T-cell (primary cell): ENCODE data around the gene SLAIN2. TPM values are rescaled to one million over a fixed set of nuclear protein-coding genes. Genes with fewer than 3 reads are reported as not detected.

ENCODE experiments used
- ATAC-seq, 4 experiments: fragments of 200-7000 bp in 3 of 4; fragments of 150-1000 bp in 1 of 4; cut with Tn5 transposase; replicated peaks in 1 of 4; 1 replicate in 3 of 4; 2 replicates in 1 of 4; pipeline ENCODE4 v1.10.0; 2021; ENCODE audit warnings: moderate library complexity in 3 of 4, mild to moderate bottlenecking in 2 of 4, moderate number of reproducible peaks in 1 of 4
- CTCF ChIA-PET, 2 donors: fragments of 300-600 bp; sonication (Branson Sonifier 250); formaldehyde crosslinking; loops; one replicate each; lab custom pipeline; 2022; ENCODE audit warnings: antibody characterized with exemption in 2 of 2; lab: Charles Lee
- POLR2A ChIA-PET, 2 donors: fragments of 300-600 bp; sonication (Branson Sonifier 250); formaldehyde crosslinking; loops; one replicate each; lab custom pipeline; 2022; ENCODE audit warnings: antibody characterized with exemption in 2 of 2; lab: Charles Lee
- DNase-seq, 35 experiments: peaks; one replicate each; pipeline versions ENCODE4 v3.0.0 to v3.0.0-alpha.2; 2013 to 2023
- H3K27ac ChIP-seq: one replicate; pipeline ENCODE4 v1.5.1; 2013; ENCODE audit warnings: low read length
- H3K27me3 ChIP-seq, 2 experiments: replicated peaks in 1 of 2; 1 replicate in 1 of 2; 2 replicates in 1 of 2; pipeline versions ENCODE4 v1.6.1 to v1.7.0; 2013; ENCODE audit warnings: low read length in 1 of 2, mixed read lengths in 1 of 2; ENCODE audit not compliant: control insufficient read depth in 2 of 2, insufficient read depth in 2 of 2; ENCODE audit errors: extremely low read depth in 1 of 2
- H3K36me3 ChIP-seq, 2 donors: 1 replicate in 1 of 2; 2 replicates in 1 of 2; pipeline versions ENCODE4 v1.6.1 to v1.7.0; 2013; ENCODE audit warnings: low read length in 1 of 2; ENCODE audit not compliant: control insufficient read depth in 2 of 2, insufficient read depth in 1 of 2; ENCODE audit errors: extremely low read depth in 1 of 2
- H3K4me1 ChIP-seq, 2 experiments: 1 replicate in 1 of 2; 2 replicates in 1 of 2; pipeline versions ENCODE4 v1.6.1 to v1.7.0; 2013; ENCODE audit warnings: low read length in 2 of 2, mixed read lengths in 1 of 2; ENCODE audit not compliant: insufficient read depth in 2 of 2, control insufficient read depth in 1 of 2; ENCODE audit errors: extremely low read depth in 1 of 2
- H3K4me3 ChIP-seq, 2 donors: 1 replicate in 1 of 2; 2 replicates in 1 of 2; pipeline versions ENCODE4 v1.5.1 to v1.7.0; 2013; ENCODE audit warnings: mild to moderate bottlenecking in 2 of 2, low read length in 1 of 2, moderate library complexity in 1 of 2; ENCODE audit not compliant: control insufficient read depth in 1 of 2; ENCODE audit errors: extremely low read depth in 1 of 2
- H3K9me3 ChIP-seq: 2 replicates; pipeline ENCODE4 v1.7.0; 2013
- H3K27ac Mint-ChIP-seq, 2 donors: one replicate each; pipeline ENCODE4 v1.8.0; 2020 to 2021; ENCODE audit warnings: mild to moderate bottlenecking in 2 of 2, mixed read lengths in 2 of 2
- H3K27me3 Mint-ChIP-seq, 2 donors: one replicate each; pipeline ENCODE4 v1.8.0; 2021 to 2022; ENCODE audit warnings: mixed read lengths in 2 of 2
- H3K36me3 Mint-ChIP-seq: one replicate; pipeline ENCODE4 v1.8.0; 2021; ENCODE audit warnings: mixed read lengths
- H3K4me1 Mint-ChIP-seq, 3 donors: one replicate each; pipeline ENCODE4 v1.8.0; 2020 to 2022; ENCODE audit warnings: mixed read lengths in 3 of 3, mild to moderate bottlenecking in 1 of 3
- H3K4me3 Mint-ChIP-seq, 3 donors: one replicate each; pipeline ENCODE4 v1.8.0; 2020 to 2022; ENCODE audit warnings: mild to moderate bottlenecking in 3 of 3, mixed read lengths in 3 of 3, moderate library complexity in 3 of 3
- H3K9me3 Mint-ChIP-seq, 3 donors: one replicate each; pipeline ENCODE4 v1.8.0; 2020 to 2022; ENCODE audit warnings: mixed read lengths in 3 of 3
- WGBS: methylation state at CpG from one replicate; pipeline ENCODE4 v1.1.5; 2013; ENCODE audit warnings: missing lambda C conversion rate; ENCODE audit not compliant: insufficient coverage; 5-methylcytosine and 5-hydroxymethylcytosine counted together
- total RNA-seq, 35 experiments: library from RNA in 6 of 35; stranded (reverse) in 6 of 35; fragments of 120-200 nt in 1 of 35; gene quantifications; one replicate each; pipeline versions ENCODE4 v1.2.1 to v1.2.4 and lab custom pipeline; 2013 to 2026

The SLAIN2 gene
- total RNA-seq, 5 donors from 2014 or later (not counting 1 experiment from before 2014, with no cell fraction given): 61.5 to 75.2 (median 70.5) TPM

- Mint-ChIP-seq H3K36me3 (peaks cover 39% of the 10 kb centered on the region), H3K4me1 (peaks cover 6 to 12% (median 7%) of the 10 kb centered on the region in 3 donors), H3K4me3 (no peak overlapping the region), H3K9me3 (no peaks in the 10 kb centered on the region), H3K27ac (no peak overlapping the region), H3K27me3 (no peaks in the 10 kb centered on the region)
- ChIA-PET CTCF (interaction anchor here in 1 of 2 donors (0.7 kb wide), 1 partner anchor 372 kb away, joined by 3 read pairs; no protein-coding TSS in a partner anchor), POLR2A (interaction anchor here in 1 of 2 donors (0.7 kb wide), 1 partner anchor 36 kb away, joined by 4 read pairs; no protein-coding TSS in a partner anchor)
- Histone ChIP-seq H3K27me3 (no peaks in the 10 kb centered on the region), H3K4me1 (no peaks in the 10 kb centered on the region), H3K4me3 (no peak overlapping the region), H3K9me3 (no peaks in the 10 kb centered on the region), H3K36me3 (peaks cover 5 to 36% of the 10 kb centered on the region in 2 donors), H3K27ac (no peak overlapping the region)
- ATAC-seq: no peak
- WGBS: no CpG with 5 or more reads among the region's 1 CpG
- no peak for DNase-seq
Measured at GRCh38 chr4:48380583-48381167, 39.3 kb downstream of the SLAIN2 start.

GRCh38 chr4:48388525-48389154 is 47.3 kb downstream of the SLAIN2 start:
- peaks cover 0 to 46% of the 10 kb centered on the region in 2 donors for H3K36me3 ChIP-seq
- no peak overlapping the region for H3K4me3 Mint-ChIP-seq
- H3K27ac ChIP-seq: no peak overlapping the region

GRCh38 chr4:48396043-48396442 is 54.7 kb downstream of the SLAIN2 start:
- no peaks in the 10 kb centered on the region for H3K27me3 ChIP-seq
- WGBS: no CpG with 5 or more reads among the region's 1 CpG
- H3K4me1 Mint-ChIP-seq: peaks cover 30 to 35% (median 33%) of the 10 kb centered on the region in 3 donors
- no peak overlapping the region for H3K4me3 ChIP-seq
- POLR2A ChIA-PET: no interaction called here
- H3K4me3 Mint-ChIP-seq: no peak overlapping the region
- H3K27ac Mint-ChIP-seq: no peak overlapping the region
- CTCF ChIA-PET: interaction anchor here in 1 of 2 donors (0.5 to 0.6 kb wide), 2 partner anchors 392 to 1420 kb away, joined by 3 to 9 read pairs; no protein-coding TSS in a partner anchor
- peaks cover 0 to 32% of the 10 kb centered on the region in 2 donors for H3K36me3 ChIP-seq
- H3K9me3 ChIP-seq: no peaks in the 10 kb centered on the region
- no peak overlapping the region for H3K27ac ChIP-seq
- H3K9me3 Mint-ChIP-seq: no peaks in the 10 kb centered on the region
- no peaks in the 10 kb centered on the region for H3K27me3 Mint-ChIP-seq
- peaks cover 65% of the 10 kb centered on the region for H3K36me3 Mint-ChIP-seq
- ATAC-seq: no peak
- no peak for DNase-seq
- H3K4me1 ChIP-seq: no peaks in the 10 kb centered on the region

More at GRCh38 chr4:48388525-48389154, 47.3 kb downstream of the SLAIN2 start:
- DNase-seq (no peak), ATAC-seq (no peak)
- Histone ChIP-seq H3K27me3 (no peaks in the 10 kb centered on the region), H3K4me1 (no peaks in the 10 kb centered on the region), H3K4me3 (no peak overlapping the region), H3K9me3 (no peaks in the 10 kb centered on the region)
- no peaks in the 10 kb centered on the region for H3K27me3 Mint-ChIP-seq
- CTCF ChIA-PET: no interaction called here
- peaks cover 50% of the 10 kb centered on the region for H3K36me3 Mint-ChIP-seq
- no peaks in the 10 kb centered on the region for H3K9me3 Mint-ChIP-seq
- WGBS: no CpG with 5 or more reads among the region's 2 CpGs
- POLR2A ChIA-PET: no interaction called here
- H3K4me1 Mint-ChIP-seq: peaks cover 0 to 6% (median 1%) of the 10 kb centered on the region in 3 donors
- H3K27ac Mint-ChIP-seq: no peak overlapping the region

GRCh38 chr4:48400416-48400815 is 59.1 kb downstream of the SLAIN2 start:
- CTCF ChIA-PET: no interaction called here
- Histone ChIP-seq H3K4me3 (no peak overlapping the region), H3K36me3 (peaks cover 5 to 29% of the 10 kb centered on the region in 2 donors), H3K4me1 (no peaks in the 10 kb centered on the region), H3K27me3 (no peaks in the 10 kb centered on the region), H3K9me3 (no peaks in the 10 kb centered on the region), H3K27ac (no peak overlapping the region)
- peaks cover 56% of the 10 kb centered on the region for H3K36me3 Mint-ChIP-seq
- ATAC-seq (no peak), DNase-seq (no peak)
- H3K4me1 Mint-ChIP-seq: peaks cover 44 to 50% (median 46%) of the 10 kb centered on the region in 3 donors
- no peak overlapping the region for H3K27ac Mint-ChIP-seq
- POLR2A ChIA-PET: no interaction called here
- H3K9me3 Mint-ChIP-seq: no peaks in the 10 kb centered on the region
- no CpG with 5 or more reads among the region's 6 CpGs for WGBS
- H3K4me3 Mint-ChIP-seq: no peak overlapping the region
- no peaks in the 10 kb centered on the region for H3K27me3 Mint-ChIP-seq

- peaks cover 43% of the 10 kb centered on the region for H3K36me3 Mint-ChIP-seq
- ATAC-seq: no peak
Measured at GRCh38 chr4:48403358-48403757, 62.0 kb downstream of the SLAIN2 start.

GRCh38 chr4:48403779-48404178 is 62.5 kb downstream of the SLAIN2 start:
- Mint-ChIP-seq H3K9me3 (no peaks in the 10 kb centered on the region), H3K4me3 (no peak overlapping the region), H3K36me3 (peaks cover 42% of the 10 kb centered on the region), H3K4me1 (peaks cover 29 to 46% (median 33%) of the 10 kb centered on the region in 3 donors), H3K27ac (peak overlapping the region in 1 of 2 donors; percentile 9), H3K27me3 (no peaks in the 10 kb centered on the region)
- no peaks in the 10 kb centered on the region for H3K4me1 ChIP-seq
- H3K36me3 ChIP-seq: peaks cover 5 to 14% of the 10 kb centered on the region in 2 donors
- H3K27ac ChIP-seq: no peak overlapping the region
- H3K4me3 ChIP-seq: no peak overlapping the region
- POLR2A ChIA-PET: no interaction called here
- CTCF ChIA-PET: no interaction called here
- no peak for ATAC-seq
- WGBS: 93% methylated on average over 8 of the region's 9 CpGs
- H3K9me3 ChIP-seq: no peaks in the 10 kb centered on the region
- H3K27me3 ChIP-seq: no peaks in the 10 kb centered on the region
- no peak for DNase-seq

More at GRCh38 chr4:48403358-48403757, 62.0 kb downstream of the SLAIN2 start:
- Histone ChIP-seq H3K4me3 (no peak overlapping the region), H3K27me3 (no peaks in the 10 kb centered on the region), H3K27ac (no peak overlapping the region), H3K9me3 (no peaks in the 10 kb centered on the region), H3K36me3 (peaks cover 5 to 14% of the 10 kb centered on the region in 2 donors), H3K4me1 (no peaks in the 10 kb centered on the region)
- no peaks in the 10 kb centered on the region for H3K9me3 Mint-ChIP-seq
- WGBS: 100% methylated on average over 5 of the region's 5 CpGs
- DNase-seq: no peak
- no peak overlapping the region for H3K4me3 Mint-ChIP-seq
- peaks cover 34 to 50% (median 37%) of the 10 kb centered on the region in 3 donors for H3K4me1 Mint-ChIP-seq
- H3K27ac Mint-ChIP-seq: no peak overlapping the region
- no peaks in the 10 kb centered on the region for H3K27me3 Mint-ChIP-seq
- ChIA-PET POLR2A (no interaction called here), CTCF (no interaction called here)
